HEK293 (cell line): Measurements from ENCODE around the gene ERCC1.

Source experiments
- CTCF ChIA-PET: fragments of 350-600 bp; formaldehyde crosslinking; extraction: SDS; loops from one replicate; lab custom pipeline; 2021; ENCODE audit warnings: antibody characterized with exemption; lab: Yijun Ruan, JAX
- POLR2A ChIA-PET: fragments of 300-600 bp; formaldehyde crosslinking; extraction: SDS; loops from one replicate; lab custom pipeline; 2020; ENCODE audit warnings: antibody characterized with exemption, inconsistent platforms; lab: Yijun Ruan, JAX
- H3K27ac ChIP-seq: fragments of 200-500 bp; sonication (Bioruptor generic); 2 replicates; pipeline ENCODE4 v1.5.1; 2014; ENCODE audit warnings: low read depth, low read length, control low read depth, inconsistent platforms; ENCODE audit errors: extremely low read depth
- H3K36me3 ChIP-seq, 2 experiments: fragments of 200-500 bp in 1 of 2; sonication (Bioruptor generic) in 1 of 2; 1 replicate in 1 of 2; 2 replicates in 1 of 2; pipeline ENCODE4 v1.5.1; 2014 to 2017; ENCODE audit warnings: inconsistent platforms in 2 of 2, low read length in 2 of 2; ENCODE audit not compliant: control insufficient read depth in 2 of 2, insufficient read depth in 1 of 2
- H3K4me1 ChIP-seq: fragments of 200-500 bp; sonication (Bioruptor generic); 2 replicates; pipeline ENCODE4 v1.5.1; 2014; ENCODE audit warnings: mild to moderate bottlenecking, low read length, inconsistent platforms; ENCODE audit not compliant: control insufficient read depth, insufficient read depth
- H3K4me3 ChIP-seq: 2 replicates; pipeline ENCODE4 v1.5.1; 2011; ENCODE audit warnings: low read depth, mild to moderate bottlenecking, control low read depth, low read length, moderate library complexity
- H3K9me3 ChIP-seq: fragments of 200-500 bp; sonication (Bioruptor generic); 2 replicates; pipeline ENCODE4 v1.5.1; 2014; ENCODE audit warnings: low read depth, low read length, inconsistent platforms; ENCODE audit not compliant: control insufficient read depth, insufficient read depth
- BCL11A ChIP-seq: fragments of 450-650 bp; formaldehyde crosslinking; IDR thresholded peaks from 2 replicates; pipeline ENCODE4 v1.5.1; 2016; ENCODE audit warnings: low read depth, missing biosample characterization, missing genetic modification characterization
- EGR2 ChIP-seq: fragments of 450-650 bp; formaldehyde crosslinking; IDR thresholded peaks from 2 replicates; pipeline ENCODE4 v1.5.1; 2016; ENCODE audit warnings: low read depth, missing biosample characterization, missing genetic modification characterization
- ELK4 ChIP-seq: IDR thresholded peaks from 2 replicates; pipeline ENCODE4 v1.6.1; 2011; ENCODE audit warnings: mild to moderate bottlenecking, low read depth, low read length, borderline replicate concordance
- KLF1 ChIP-seq: fragments of 450-650 bp; formaldehyde crosslinking; IDR thresholded peaks from 2 replicates; pipeline ENCODE4 v1.5.1; 2016; ENCODE audit warnings: missing biosample characterization, missing genetic modification characterization
- REPIN1 ChIP-seq: fragments of 450-650 bp; formaldehyde crosslinking; IDR thresholded peaks from 2 replicates; pipeline ENCODE4 v1.5.1; 2017; ENCODE audit warnings: missing biosample characterization, missing genetic modification characterization, low read depth
- SCRT2 ChIP-seq: fragments of 450-650 bp; formaldehyde crosslinking; IDR thresholded peaks from 2 replicates; pipeline ENCODE4 v1.5.1; 2016; ENCODE audit warnings: missing biosample characterization, missing genetic modification characterization
- SETDB1 ChIP-seq: IDR thresholded peaks from one replicate; pipeline ENCODE4 v1.6.1; 2017; ENCODE audit warnings: mild to moderate bottlenecking, low read length, moderate library complexity, mixed read lengths; ENCODE audit not compliant: insufficient read length
- ZBTB44 ChIP-seq: fragments of 450-650 bp; IDR thresholded peaks from 2 replicates; pipeline ENCODE4 v1.5.1; 2018; ENCODE audit warnings: missing biosample characterization, mild to moderate bottlenecking, missing genetic modification characterization
- ZBTB48 ChIP-seq: fragments of 450-650 bp; formaldehyde crosslinking; IDR thresholded peaks from 2 replicates; pipeline ENCODE4 v1.5.1; 2016; ENCODE audit warnings: missing biosample characterization, missing genetic modification characterization
- ZFHX2 ChIP-seq: fragments of 450-650 bp; formaldehyde crosslinking; conservative IDR thresholded peaks from 2 replicates; pipeline ENCODE4 v1.5.1; 2016; ENCODE audit warnings: missing biosample characterization, missing genetic modification characterization
- ZNF114 ChIP-seq: fragments of 450-650 bp; formaldehyde crosslinking; IDR thresholded peaks from 2 replicates; pipeline ENCODE4 v1.5.0; 2017; ENCODE audit warnings: missing biosample characterization, missing genetic modification characterization
- ZNF148 ChIP-seq: fragments of 450-650 bp; formaldehyde crosslinking; IDR thresholded peaks from 2 replicates; pipeline ENCODE4 v1.5.0; 2017; ENCODE audit warnings: missing biosample characterization, missing genetic modification characterization, borderline replicate concordance
- ZNF157 ChIP-seq: fragments of 450-650 bp; formaldehyde crosslinking; IDR thresholded peaks from 2 replicates; pipeline ENCODE4 v1.5.1; 2016; ENCODE audit warnings: missing biosample characterization, missing genetic modification characterization
- ZNF175 ChIP-seq: fragments of 450-650 bp; formaldehyde crosslinking; IDR thresholded peaks from 2 replicates; pipeline ENCODE4 v1.5.1; 2016; ENCODE audit warnings: missing biosample characterization, missing genetic modification characterization
- ZNF2 ChIP-seq: fragments of 450-650 bp; formaldehyde crosslinking; IDR thresholded peaks from 2 replicates; pipeline ENCODE4 v1.5.1; 2016; ENCODE audit warnings: missing biosample characterization, missing genetic modification characterization
- ZNF221 ChIP-seq: fragments of 450-650 bp; formaldehyde crosslinking; IDR thresholded peaks from 2 replicates; pipeline ENCODE4 v1.5.1; 2017; ENCODE audit warnings: missing biosample characterization, missing genetic modification characterization, borderline replicate concordance
- ZNF350 ChIP-seq: fragments of 450-650 bp; formaldehyde crosslinking; IDR thresholded peaks from 2 replicates; pipeline ENCODE4 v1.5.0; 2017; ENCODE audit warnings: missing biosample characterization, mild to moderate bottlenecking, missing genetic modification characterization
- ZNF394 ChIP-seq: fragments of 450-650 bp; formaldehyde crosslinking; IDR thresholded peaks from 2 replicates; pipeline ENCODE4 v1.5.1; 2016; ENCODE audit warnings: missing biosample characterization, missing genetic modification characterization, mild to moderate bottlenecking, moderate library complexity, borderline replicate concordance
- ZNF398 ChIP-seq: fragments of 450-650 bp; formaldehyde crosslinking; IDR thresholded peaks from 2 replicates; pipeline ENCODE4 v1.5.1; 2017; ENCODE audit warnings: missing biosample characterization, missing genetic modification characterization
- ZNF404 ChIP-seq: fragments of 450-650 bp; formaldehyde crosslinking; IDR thresholded peaks from 2 replicates; pipeline ENCODE4 v1.5.1; 2017; ENCODE audit warnings: missing biosample characterization, missing genetic modification characterization
- ZNF473 ChIP-seq: fragments of 450-650 bp; formaldehyde crosslinking; IDR thresholded peaks from 2 replicates; pipeline ENCODE4 v1.5.1; 2017; ENCODE audit warnings: missing biosample characterization, missing genetic modification characterization
- ZNF488 ChIP-seq: fragments of 450-650 bp; formaldehyde crosslinking; IDR thresholded peaks from 2 replicates; pipeline ENCODE4 v1.5.1; 2016; ENCODE audit warnings: missing biosample characterization, missing genetic modification characterization
- ZNF521 ChIP-seq: fragments of 450-650 bp; formaldehyde crosslinking; IDR thresholded peaks from 2 replicates; pipeline ENCODE4 v1.5.1; 2017; ENCODE audit warnings: missing biosample characterization, mild to moderate bottlenecking, missing genetic modification characterization
- ZNF610 ChIP-seq: fragments of 450-650 bp; formaldehyde crosslinking; IDR thresholded peaks from 2 replicates; pipeline ENCODE4 v1.5.1; 2016; ENCODE audit warnings: missing biosample characterization, missing genetic modification characterization, borderline replicate concordance
- ZNF623 ChIP-seq: fragments of 450-650 bp; formaldehyde crosslinking; IDR thresholded peaks from 2 replicates; pipeline ENCODE4 v1.5.1; 2016; ENCODE audit warnings: missing biosample characterization, missing genetic modification characterization
- ZNF624 ChIP-seq: fragments of 450-650 bp; formaldehyde crosslinking; IDR thresholded peaks from 2 replicates; pipeline ENCODE4 v1.5.1; 2017; ENCODE audit warnings: missing biosample characterization, missing genetic modification characterization
- ZNF670 ChIP-seq: fragments of 450-650 bp; formaldehyde crosslinking; IDR thresholded peaks from 2 replicates; pipeline ENCODE4 v1.5.1; 2016; ENCODE audit warnings: missing biosample characterization, missing genetic modification characterization, low read depth
- ZNF777 ChIP-seq: fragments of 450-650 bp; formaldehyde crosslinking; IDR thresholded peaks from 2 replicates; pipeline ENCODE4 v1.5.1; 2017; ENCODE audit warnings: missing biosample characterization, missing genetic modification characterization, borderline replicate concordance
- ZXDB ChIP-seq: fragments of 450-650 bp; formaldehyde crosslinking; IDR thresholded peaks from 2 replicates; pipeline ENCODE4 v1.5.1; 2016; ENCODE audit warnings: missing biosample characterization, missing genetic modification characterization

ERCC1 gene

GRCh38 chr19:45470762-45471081 lies 47.0 kb upstream of the ERCC1 start (continued):
- no peak for TF ChIP-seq REPIN1

GRCh38 chr19:45469945-45470761 lies 46.4 kb upstream of the ERCC1 start:
- peaks cover 5% of the 10 kb centered on the region; the same call in 1 of the 2 replicates for H3K4me1 ChIP-seq
- peak overlapping the region; percentile 65 for H3K4me3 ChIP-seq
- H3K27ac ChIP-seq: no peak overlapping the region; the same call in 1 of the 2 replicates
- H3K9me3 ChIP-seq: no peaks in the 10 kb centered on the region
- POLR2A ChIA-PET: interaction anchor here (0.5 to 3.1 kb wide), 9 partner anchors 8 to 251 kb away, joined by 3 to 52 read pairs (median 8); no protein-coding TSS in a partner anchor
- CTCF ChIA-PET: interaction anchor here (0.6 to 7.6 kb wide), 8 partner anchors 9 to 184 kb away, joined by 3 to 86 read pairs (median 10); no protein-coding TSS in a partner anchor
- H3K36me3 ChIP-seq: no peaks in the 10 kb centered on the region
- TF ChIP-seq EGR2 (peak; percentile 70; the same call in 1 of the 2 replicates), ZNF624 (tag by site-specific recombination) (no peak), ZBTB44 (no peak), ZNF221 (no peak), ZNF623 (no peak), ZNF350 (tag by site-specific recombination) (no peak), ZNF670 (tag by site-specific recombination) (no peak), ZNF473 (tag by site-specific recombination) (no peak), SCRT2 (tag by site-specific recombination) (no peak), KLF1 (tag by site-specific recombination) (no peak), ZNF404 (tag by site-specific recombination) (no peak), BCL11A (tag by site-specific recombination) (no peak), ZNF488 (tag by site-specific recombination) (no peak), ZBTB48 (no peak), ZNF394 (0 out of 2 replicates have a peak, but pooled peaks have one; percentile 10), ELK4 (no peak), ZXDB (no peak), SETDB1 (no peak), ZNF114 (tag by site-specific recombination) (no peak), ZNF521 (tag by site-specific recombination) (no peak), ZFHX2 (tag by site-specific recombination) (peak; percentile 67), ZNF175 (tag by site-specific recombination) (no peak), ZNF157 (tag by site-specific recombination) (no peak), ZNF777 (tag by site-specific recombination) (no peak), ZNF2 (no peak), ZNF610 (tag by site-specific recombination) (no peak), ZNF148 (tag by site-specific recombination) (no peak), ZNF398 (tag by site-specific recombination) (peak; percentile 80)
